ENCODE data around the gene SCN4A.
"Not testable (repeated sequence)": the region's sequence is repeated elsewhere in the genome, so short reads cannot be mapped to it uniquely, and the experiment has no call there.

The SCN4A gene

DNA sequence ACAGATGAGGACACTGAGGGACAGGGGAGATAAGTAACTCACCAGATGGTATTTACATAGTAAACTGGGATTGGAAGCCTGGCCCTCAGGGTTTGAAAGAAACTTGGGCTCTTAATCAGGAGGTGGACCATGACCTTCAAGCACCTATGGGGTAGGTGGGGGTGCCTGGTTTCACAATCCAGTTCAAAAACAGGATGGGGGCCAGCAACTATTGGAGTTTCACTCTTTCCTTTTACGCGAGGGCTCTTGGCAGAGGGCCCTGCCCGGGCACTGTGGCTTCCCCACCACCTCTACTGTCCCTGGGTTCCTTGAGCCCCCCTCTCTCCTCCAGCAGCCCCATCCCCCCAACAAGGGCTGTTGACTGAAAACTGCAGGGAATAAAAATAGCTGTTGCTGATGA, 14.1 kb upstream of the SCN4A start:
- no peak for DNase-seq (ENCODE audit: low spot score)

- DNase-seq (ENCODE audit: low spot score), result no peak
These were observed 12.8 kb upstream of the SCN4A start for GRCh38 chr17:63985387-63986140.

DNA sequence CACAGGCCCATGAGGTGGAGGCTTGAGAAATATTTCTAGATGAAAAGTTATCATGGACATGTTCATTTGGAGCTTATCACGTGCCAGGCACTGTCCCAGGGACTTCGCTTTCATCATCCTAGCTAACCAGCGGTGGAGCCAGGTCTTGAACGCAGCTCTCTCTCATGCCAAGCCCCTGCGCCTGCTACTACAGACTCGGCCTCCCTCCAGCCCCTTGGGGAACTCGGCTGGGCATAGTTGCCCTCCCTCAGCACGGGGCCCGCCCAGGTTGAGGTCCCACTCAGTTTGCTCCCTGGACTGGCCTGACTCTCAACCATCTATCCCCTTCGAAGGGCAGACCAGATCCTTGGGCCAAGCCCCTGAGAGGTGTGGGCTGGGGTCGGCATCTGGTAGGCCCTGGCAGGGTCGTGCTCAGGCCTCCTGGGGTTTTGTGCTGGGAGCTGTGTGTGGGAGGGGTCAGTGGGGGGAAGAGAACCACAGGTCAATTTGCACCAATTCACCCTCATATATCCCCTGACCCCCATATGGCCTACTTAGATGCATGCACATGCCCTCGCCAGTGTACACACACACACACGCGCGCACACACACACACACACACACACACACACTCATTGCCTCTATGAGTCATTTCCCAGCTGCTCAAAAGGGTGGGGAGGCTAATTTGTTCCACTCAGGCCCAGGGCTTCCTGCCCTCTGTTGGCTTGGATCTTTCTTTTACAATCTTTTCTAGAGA, 12.1 kb upstream of the SCN4A start:
- no peak for DNase-seq (ENCODE audit: low spot score)

DNA sequence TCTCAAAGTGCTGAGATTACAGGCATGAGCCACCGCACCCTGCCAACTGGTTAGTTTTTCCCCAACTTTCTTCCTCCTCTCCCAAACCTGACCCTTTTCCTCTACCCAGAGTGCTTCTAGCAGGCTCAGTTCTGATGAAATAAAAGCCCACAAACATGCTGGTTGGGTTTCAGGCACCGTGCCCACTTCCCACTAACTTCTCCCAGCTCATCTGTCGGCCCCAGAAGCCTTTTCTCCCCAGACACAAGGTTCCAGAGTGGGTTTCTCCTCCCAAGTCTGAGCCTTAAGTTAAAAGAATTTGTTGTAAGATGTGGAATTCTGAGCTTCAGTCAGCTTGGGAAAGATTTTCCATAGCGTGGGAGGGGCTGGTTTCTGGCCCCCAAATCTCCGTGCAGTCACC, 11.5 kb upstream of the SCN4A start:
- DNase-seq (ENCODE audit: low spot score), result no peak

GRCh38 chr17:63983320-63983719, 10.6 kb upstream of the SCN4A start:
- DNase-seq (ENCODE audit: low spot score), result no peak

GRCh38 chr17:63982641-63983040, 9.9 kb upstream of the SCN4A start:
- DNase-seq (ENCODE audit: low spot score), result not testable (repeated sequence)

DNA sequence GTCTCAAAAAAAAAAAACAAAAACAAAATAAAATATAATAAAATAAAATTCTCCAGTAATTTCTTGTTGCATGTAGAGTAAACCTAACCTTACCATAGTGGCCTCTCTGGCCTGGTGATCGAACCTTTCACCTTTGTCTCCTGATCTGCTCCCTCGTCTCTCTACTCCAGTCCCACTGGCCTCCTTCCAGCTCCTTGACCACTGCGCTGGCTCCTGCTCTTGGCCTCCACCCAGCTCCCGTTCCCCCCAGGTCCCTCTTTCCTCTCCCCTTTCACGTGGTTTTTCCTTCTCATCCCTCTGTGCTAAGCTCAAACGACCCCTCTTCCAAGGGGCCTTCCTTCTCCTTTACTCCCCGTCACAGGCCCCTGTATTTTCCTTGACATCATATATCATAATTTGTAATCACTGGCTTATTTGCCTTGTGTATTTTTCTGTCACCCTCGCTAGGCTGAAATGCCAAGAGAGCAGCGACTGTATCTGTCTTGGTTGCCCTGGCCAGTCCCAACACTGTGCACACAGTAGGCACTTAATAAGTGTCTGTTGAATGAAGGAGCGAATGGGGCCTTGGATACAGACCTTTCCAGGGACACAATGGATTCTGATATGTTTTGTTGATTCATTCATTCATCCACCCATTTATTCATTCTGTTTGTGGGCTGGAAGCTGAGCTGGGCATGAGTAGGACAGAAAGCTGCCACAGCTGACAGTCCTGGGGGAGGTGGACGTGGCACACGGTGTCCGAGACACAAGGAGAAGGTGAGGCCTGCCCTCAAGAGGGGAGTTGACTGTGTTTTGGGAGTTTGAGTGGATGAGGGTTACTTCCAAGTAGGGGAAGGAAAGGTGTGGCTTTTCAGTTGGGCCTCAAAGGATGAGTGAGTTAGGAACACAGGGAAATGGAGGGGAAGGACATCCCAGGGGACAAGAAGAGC, 5.8 kb upstream of the SCN4A start:
- no peak for DNase-seq (ENCODE audit: low spot score)

DNA sequence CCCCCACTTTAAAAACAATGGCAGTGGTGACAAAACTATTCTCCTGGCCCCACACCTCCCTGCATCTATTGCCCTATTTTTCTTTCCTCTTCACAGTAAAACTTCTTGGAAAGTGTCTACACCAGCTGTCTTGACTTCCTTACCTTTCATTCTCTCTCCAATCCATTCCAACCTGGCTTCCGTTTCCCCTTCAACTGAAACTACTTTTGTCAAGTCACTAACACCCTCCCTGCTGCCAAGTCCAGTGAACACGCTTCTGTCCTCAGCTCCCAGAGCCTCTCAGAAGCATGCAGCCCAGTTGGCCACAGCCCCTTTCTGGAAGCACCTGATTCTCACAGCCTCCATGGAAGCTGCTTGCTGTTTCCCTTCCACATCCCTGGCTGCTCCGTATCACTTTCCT, 4.0 kb upstream of the SCN4A start:
- no peak for DNase-seq (ENCODE audit: low spot score)

- DNase-seq (ENCODE audit: low spot score), result no peak
These were observed 2.9 kb upstream of the SCN4A start for GRCh38 chr17:63975541-63976092.

- DNase-seq (ENCODE audit: low spot score), result no peak
These were observed 2.0 kb upstream of the SCN4A start for GRCh38 chr17:63974594-63975192.

GRCh38 chr17:63973930-63974593, 1.3 kb upstream of the SCN4A start:
- DNase-seq (ENCODE audit: low spot score), result no peak

GRCh38 chr17:63973247-63973646, 529 bp upstream of the SCN4A start:
- no peak for DNase-seq (ENCODE audit: low spot score)

DNA sequence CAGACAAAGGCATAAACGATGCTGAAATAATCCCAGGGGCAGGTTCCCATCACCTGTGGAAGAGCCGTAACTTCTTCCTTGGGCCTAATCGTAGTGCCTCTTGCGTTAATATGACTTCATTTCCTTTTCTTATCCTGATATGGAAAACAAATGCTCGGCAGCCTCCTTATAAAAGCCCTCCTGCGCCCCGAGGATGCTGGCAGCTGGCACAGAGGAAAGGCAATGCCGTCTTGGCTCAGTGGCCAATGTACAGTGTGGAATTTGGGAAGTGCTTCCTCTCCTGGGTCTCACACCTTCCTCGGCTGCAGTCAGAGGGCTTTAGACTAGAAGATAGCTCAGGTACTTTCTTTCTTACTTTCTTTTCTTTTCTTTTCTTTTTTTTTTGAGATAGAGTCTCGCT, 3.4 kb downstream of the SCN4A start:
- no peak for DNase-seq (ENCODE audit: low spot score)

DNA sequence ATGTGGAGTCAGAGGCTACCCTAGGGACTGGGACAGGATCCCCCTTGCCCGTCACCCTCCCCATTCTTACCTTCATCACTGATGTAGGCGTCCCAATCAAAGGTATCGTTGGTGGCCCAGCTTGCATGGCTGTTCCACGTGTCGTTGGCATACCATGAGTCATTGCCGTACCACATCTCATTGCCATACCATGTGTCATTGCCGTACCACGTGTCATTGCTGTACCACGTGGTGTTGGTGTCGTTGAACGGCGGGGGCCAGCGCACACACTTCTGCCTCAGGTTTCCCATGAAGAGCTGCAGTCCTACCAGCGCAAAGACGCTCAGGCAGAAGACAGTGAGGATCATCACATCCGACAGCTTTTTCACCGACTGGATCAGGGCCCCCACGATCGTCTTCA, 4.8 kb downstream of the SCN4A start:
- no peak for DNase-seq (ENCODE audit: low spot score)

GRCh38 chr17:63966646-63967264, 6.0 kb downstream of the SCN4A start:
- no peak for DNase-seq (ENCODE audit: low spot score)

GRCh38 chr17:63963123-63963522, 9.6 kb downstream of the SCN4A start:
- DNase-seq (ENCODE audit: low spot score), result no peak

- no peak for DNase-seq (ENCODE audit: low spot score)
These were observed 10.4 kb downstream of the SCN4A start for GRCh38 chr17:63962298-63962744.

- peak; percentile 30 for DNase-seq (ENCODE audit: low spot score)
These were observed 11.1 kb downstream of the SCN4A start for GRCh38 chr17:63961355-63962212.

DNA sequence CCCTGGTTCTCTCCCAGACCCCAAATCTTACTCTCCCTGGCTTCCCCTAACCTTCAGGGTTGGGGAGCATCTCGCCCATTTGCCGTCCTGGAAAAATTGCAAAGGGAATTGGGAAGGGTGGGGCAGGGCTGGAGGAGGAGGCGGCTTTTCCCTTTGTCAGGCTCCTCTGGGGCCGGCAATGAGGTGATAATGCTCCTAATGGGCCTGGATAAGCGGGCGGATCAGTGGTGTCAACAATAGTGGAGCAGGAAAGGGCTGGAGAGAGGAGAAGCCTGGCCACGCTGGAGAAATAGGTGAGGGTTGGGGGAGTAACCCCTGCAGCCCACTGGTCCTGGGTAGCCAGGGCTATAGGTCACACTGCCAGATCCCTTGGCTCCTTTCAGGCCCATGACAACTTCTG, 12.3 kb downstream of the SCN4A start:
- DNase-seq (ENCODE audit: low spot score), result no peak

Data from SK-N-DZ (cell line).